IPS-15b (cell line): ENCODE results near the gene MAZ.

ENCODE experiments used
- H3K27me3 ChIP-seq: one replicate; pipeline ENCODE4 v1.6.1; 2013; ENCODE audit warnings: low read length; ENCODE audit not compliant: control insufficient read depth, insufficient read depth
- H3K36me3 ChIP-seq: one replicate; pipeline ENCODE4 v1.6.1; 2013; ENCODE audit warnings: low read length; ENCODE audit not compliant: control insufficient read depth, insufficient read depth
- H3K4me1 ChIP-seq: one replicate; pipeline ENCODE4 v1.6.1; 2013; ENCODE audit warnings: mild to moderate bottlenecking, low read length; ENCODE audit not compliant: control insufficient read depth, insufficient read depth
- H3K4me3 ChIP-seq: one replicate; pipeline ENCODE4 v1.5.1; 2013; ENCODE audit warnings: low read depth, low read length
- H3K9ac ChIP-seq: one replicate; pipeline ENCODE4 v1.6.1; 2013; ENCODE audit warnings: low read depth, mild to moderate bottlenecking, low read length
- H3K9me3 ChIP-seq: one replicate; pipeline ENCODE4 v1.6.1; 2013; ENCODE audit warnings: mild to moderate bottlenecking, low read length; ENCODE audit not compliant: control insufficient read depth, insufficient read depth

Gene MAZ

GRCh38 chr16:29806641-29807425, 504 bp downstream of the MAZ start:
- H3K4me3 ChIP-seq = peak overlapping the region; percentile 90
- no peaks in the 10 kb centered on the region for H3K9me3 ChIP-seq
- no peaks in the 10 kb centered on the region for H3K27me3 ChIP-seq
- peaks cover 16% of the 10 kb centered on the region for H3K4me1 ChIP-seq
- H3K9ac ChIP-seq = peak overlapping the region; percentile 73
- peaks cover 26% of the 10 kb centered on the region for H3K36me3 ChIP-seq

- H3K4me1 ChIP-seq = peaks cover 16% of the 10 kb centered on the region
- no peaks in the 10 kb centered on the region for H3K27me3 ChIP-seq
- H3K9ac ChIP-seq = peak overlapping the region; percentile 73
- H3K9me3 ChIP-seq = no peaks in the 10 kb centered on the region
- peaks cover 20% of the 10 kb centered on the region for H3K36me3 ChIP-seq
- peak overlapping the region; percentile 90 for H3K4me3 ChIP-seq
These were observed 1.3 kb downstream of the MAZ start for GRCh38 chr16:29807426-29808218.

- no peaks in the 10 kb centered on the region for H3K27me3 ChIP-seq
- peak overlapping the region; percentile 73 for H3K9ac ChIP-seq
- H3K9me3 ChIP-seq = no peaks in the 10 kb centered on the region
- peaks cover 16% of the 10 kb centered on the region for H3K36me3 ChIP-seq
- peak overlapping the region; percentile 90 for H3K4me3 ChIP-seq
- peaks cover 16% of the 10 kb centered on the region for H3K4me1 ChIP-seq
These were observed 2.0 kb downstream of the MAZ start for GRCh38 chr16:29808219-29808900.

GRCh38 chr16:29809031-29809747, 2.9 kb downstream of the MAZ start:
- H3K4me3 ChIP-seq = peak overlapping the region; percentile 22
- H3K27me3 ChIP-seq = no peaks in the 10 kb centered on the region
- no peak overlapping the region for H3K9ac ChIP-seq
- peaks cover 16% of the 10 kb centered on the region for H3K36me3 ChIP-seq
- H3K4me1 ChIP-seq = peaks cover 16% of the 10 kb centered on the region
- no peaks in the 10 kb centered on the region for H3K9me3 ChIP-seq

GRCh38 chr16:29809850-29810698, 3.7 kb downstream of the MAZ start:
- Histone ChIP-seq H3K9me3 (no peaks in the 10 kb centered on the region), H3K4me3 (peak overlapping the region; percentile 33), H3K27me3 (no peaks in the 10 kb centered on the region), H3K4me1 (peaks cover 15% of the 10 kb centered on the region), H3K9ac (no peak overlapping the region), H3K36me3 (peaks cover 14% of the 10 kb centered on the region)

GRCh38 chr16:29810699-29811169, 4.4 kb downstream of the MAZ start:
- H3K4me3 ChIP-seq = peak overlapping the region; percentile 87
- H3K27me3 ChIP-seq = no peaks in the 10 kb centered on the region
- H3K36me3 ChIP-seq = peaks cover 14% of the 10 kb centered on the region
- no peak overlapping the region for H3K9ac ChIP-seq
- H3K4me1 ChIP-seq = peaks cover 15% of the 10 kb centered on the region
- no peaks in the 10 kb centered on the region for H3K9me3 ChIP-seq

GRCh38 chr16:29811170-29811895, 5.0 kb downstream of the MAZ start:
- Histone ChIP-seq H3K36me3 (peaks cover 14% of the 10 kb centered on the region), H3K9me3 (no peaks in the 10 kb centered on the region), H3K4me1 (peaks cover 15% of the 10 kb centered on the region), H3K27me3 (no peaks in the 10 kb centered on the region), H3K4me3 (peak overlapping the region; percentile 87), H3K9ac (peak overlapping the region; percentile 83)

GRCh38 chr16:29811896-29812665, 5.8 kb downstream of the MAZ start, which contains the start of gene PRRT2:
TSS of gene PRRT2 (plus strand) at chr16:29812193. CDS start at chr16:29813055, 862 bp downstream.
- Histone ChIP-seq H3K9ac (peak within 1 kb of the TSS; percentile 83), H3K36me3 (peaks cover 14% of the 10 kb centered on the region), H3K4me3 (peak within 1 kb of the TSS; percentile 87), H3K27me3 (no peaks in the 10 kb centered on the region), H3K4me1 (peaks cover 15% of the 10 kb centered on the region), H3K9me3 (no peaks in the 10 kb centered on the region)

- Histone ChIP-seq H3K36me3 (peaks cover 15% of the 10 kb centered on the region), H3K27me3 (no peaks in the 10 kb centered on the region), H3K4me3 (peak overlapping the region; percentile 87), H3K9ac (no peak overlapping the region), H3K9me3 (no peaks in the 10 kb centered on the region), H3K4me1 (peaks cover 15% of the 10 kb centered on the region)
These were observed 6.7 kb downstream of the MAZ start for GRCh38 chr16:29812754-29813643.
